ENCODE measurements around the gene RAE1.
A peak's percentile ranks its signal among the peaks of the same experiment; 100 is the strongest.

The RAE1 gene

DNA sequence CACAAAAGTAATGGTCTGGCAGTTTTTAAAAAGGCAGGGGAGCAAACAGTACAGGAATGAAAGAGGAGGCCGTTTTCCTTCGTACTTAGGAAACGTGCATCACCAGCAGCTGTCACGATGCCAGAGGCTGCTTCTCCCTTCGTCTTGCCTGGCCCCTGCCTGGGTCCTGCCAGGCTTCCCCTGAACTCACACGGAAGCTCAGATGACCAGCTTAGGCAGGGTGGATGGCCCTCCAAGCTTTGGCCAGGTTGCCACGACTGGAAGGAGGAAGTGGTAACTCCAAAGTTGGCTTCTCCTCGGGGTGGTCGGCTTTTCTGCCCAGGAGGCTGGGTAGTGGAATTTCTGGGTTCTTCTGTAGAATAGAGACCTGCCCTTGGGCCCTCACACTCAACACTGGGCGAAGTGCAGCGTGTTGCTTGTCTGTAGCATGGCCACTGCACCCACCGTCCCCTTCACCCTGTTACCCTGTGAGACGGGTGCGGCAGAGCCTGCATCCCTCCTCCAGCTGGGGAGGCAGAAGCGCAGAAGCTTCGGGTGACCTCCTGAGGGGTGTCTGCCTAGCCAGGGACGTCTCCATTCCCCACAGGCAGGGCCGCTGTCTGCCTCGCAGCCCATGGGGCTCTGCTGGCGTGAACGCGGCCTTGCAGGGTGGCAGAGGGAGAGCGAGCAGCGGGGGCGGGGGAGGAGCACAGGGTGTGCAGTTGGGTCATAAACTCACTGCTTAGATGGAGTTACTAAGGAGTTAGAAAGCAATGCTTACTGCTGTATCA lies 21.7 kb downstream of the RAE1 start:
- DNase-seq = no peak

DNA sequence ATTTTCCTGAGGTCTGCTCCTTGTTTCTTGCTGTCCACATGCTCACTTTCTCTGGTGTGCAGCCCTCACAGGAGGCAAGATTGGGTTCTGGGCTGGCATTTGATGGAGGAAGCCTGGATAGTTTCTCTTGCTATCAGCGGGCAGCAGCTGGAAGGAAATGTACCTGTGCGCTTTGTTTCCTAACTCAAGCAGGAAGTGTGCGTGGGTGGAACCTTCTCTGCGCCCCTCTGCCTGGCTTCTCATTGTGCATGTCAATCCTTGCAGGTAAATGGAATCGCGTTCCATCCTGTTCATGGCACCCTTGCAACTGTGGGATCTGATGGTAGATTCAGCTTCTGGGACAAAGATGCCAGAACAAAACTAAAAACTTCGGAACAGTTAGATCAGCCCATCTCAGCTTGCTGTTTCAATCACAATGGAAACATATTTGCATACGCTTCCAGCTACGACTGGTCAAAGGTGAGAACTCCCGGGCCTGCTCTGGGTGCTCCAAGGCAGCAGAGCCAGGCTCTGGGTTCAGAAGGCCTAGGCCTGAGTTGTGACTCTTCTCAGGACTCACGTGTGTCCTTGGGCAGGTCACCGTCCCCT lies 23.4 kb downstream of the RAE1 start:
- DNase-seq = no peak

DNA sequence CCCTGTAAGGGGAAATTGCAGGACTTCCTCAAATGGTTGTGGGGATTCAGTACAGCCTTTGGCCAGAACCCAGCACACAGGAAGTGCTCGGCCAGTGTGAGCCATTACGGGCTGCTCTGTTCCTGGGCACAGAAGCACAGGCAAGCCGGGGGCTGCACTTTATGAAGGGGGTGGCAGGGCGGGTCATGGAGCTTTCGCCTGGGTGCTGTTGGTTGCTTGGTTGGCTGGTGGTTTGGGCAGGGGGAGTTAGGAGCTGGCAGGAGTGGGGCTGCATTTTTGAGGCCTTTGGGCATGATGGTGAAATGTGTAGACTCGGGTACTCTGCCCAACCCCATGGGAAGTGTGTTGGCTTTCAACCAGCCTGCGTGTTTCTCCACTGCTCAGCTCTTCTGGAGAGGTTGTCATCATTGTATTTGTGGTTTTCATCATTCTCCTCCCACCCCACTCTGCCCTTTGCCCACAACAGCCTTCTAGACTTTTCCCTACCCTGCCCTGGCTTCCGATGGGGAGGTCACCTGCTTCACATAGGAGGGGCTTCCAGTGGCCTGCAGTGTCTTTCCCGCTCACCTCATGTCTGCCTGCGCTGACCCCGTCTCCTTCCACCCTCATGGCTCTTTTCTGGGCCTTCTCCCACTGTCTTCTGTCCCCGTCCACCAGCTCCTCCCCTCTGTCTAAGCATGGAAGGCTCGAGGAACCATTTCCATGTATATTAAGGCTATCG lies 24.0 kb downstream of the RAE1 start:
- DNase-seq = no peak

DNA sequence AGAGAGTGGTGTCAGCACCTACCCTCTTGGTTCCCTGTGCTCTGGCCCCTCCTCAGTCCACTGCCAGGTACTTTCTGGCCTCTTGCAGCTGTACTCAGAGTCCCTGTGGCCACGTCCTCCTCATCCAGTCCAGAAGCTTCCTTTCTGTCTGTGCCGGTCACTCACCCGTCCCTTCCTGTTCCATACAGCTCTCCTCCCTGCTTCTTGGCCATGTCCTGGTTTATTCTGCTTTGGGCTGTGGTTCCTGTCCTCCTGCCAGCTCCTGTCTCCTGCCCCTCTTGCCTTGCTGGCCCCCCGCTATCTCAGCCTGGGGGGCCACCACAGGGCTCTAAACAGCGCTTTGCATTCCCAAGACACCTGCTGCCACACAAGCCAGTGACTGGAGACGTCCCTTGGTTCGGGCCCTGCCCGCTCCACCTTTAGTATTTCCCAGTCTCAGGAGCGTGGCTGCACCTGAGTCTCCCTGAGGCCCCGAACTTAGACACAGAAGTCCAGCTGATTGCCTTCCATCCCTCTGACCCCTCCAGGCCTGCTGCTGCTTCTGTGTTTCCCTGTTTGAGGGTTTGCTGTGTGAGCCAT lies 24.7 kb downstream of the RAE1 start:
- no peak for DNase-seq

DNA sequence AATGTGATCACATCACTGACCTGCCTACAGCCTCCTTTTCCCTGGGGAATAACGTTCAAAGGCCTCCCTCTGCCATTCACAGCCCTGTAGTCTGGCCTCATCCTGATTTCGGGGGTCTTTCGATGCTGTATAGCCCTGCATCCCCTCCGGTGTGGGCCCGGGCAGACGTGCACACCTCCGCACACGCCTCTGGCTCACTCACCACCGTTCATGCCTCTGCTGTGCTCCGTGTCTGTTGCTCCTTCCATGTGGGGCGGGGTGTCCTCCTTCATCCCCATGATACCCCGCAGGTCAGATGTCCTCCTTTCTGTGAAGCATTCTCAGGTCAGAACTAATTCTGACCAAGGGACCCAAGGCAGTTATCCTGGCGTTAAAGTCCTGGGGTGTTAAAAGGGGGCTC lies 26.3 kb downstream of the RAE1 start:
- DNase-seq = no peak

DNA sequence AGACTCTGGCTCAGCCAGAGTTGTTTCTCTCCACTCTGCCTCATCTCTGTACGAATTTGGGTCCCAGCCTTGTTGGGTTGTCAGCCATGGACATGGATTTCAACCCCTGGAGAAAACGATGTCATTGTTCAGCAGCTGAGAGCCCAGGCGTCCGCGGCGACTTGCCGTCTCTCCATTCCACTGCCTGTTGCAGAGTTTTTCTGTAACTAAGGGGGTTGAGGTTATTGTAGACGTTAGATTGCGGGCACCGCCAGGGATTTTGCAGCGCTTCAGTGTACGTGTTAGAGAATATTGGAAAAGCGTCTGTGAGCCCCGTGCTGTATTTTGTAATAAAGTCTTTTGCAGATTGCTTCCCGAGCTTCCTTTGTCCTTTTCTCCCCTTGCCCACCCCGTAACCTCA lies 27.1 kb downstream of the RAE1 start:
- DNase-seq = no peak

DNA sequence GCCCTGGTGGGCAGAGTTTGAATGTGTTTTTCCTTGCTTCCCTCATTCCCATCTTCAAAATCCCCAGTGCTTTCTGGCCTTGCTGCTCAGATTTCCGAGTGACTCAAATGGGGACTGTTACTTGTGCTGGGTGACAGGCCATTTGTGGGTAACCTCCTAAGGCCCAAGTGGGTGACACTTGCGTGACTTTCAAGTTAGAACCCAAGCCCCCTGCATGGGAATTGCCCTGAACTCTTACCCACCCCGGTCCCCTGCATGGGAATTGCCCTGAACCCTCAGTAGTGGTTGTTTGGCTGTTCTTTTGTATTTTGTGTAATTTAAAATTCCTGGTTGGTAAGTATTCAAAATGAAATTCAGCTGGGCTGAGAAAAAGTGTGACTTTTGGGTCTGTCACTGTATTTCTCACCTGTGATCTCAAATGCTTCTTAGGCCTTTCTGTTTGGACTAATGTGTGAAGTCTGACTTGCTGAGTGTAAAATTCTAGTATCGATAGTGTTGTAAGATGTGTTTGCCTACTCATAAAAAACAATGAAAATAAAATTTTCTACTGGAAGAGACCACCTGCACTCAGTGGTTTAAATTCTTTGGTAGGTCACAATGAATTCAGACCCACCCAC lies 27.7 kb downstream of the RAE1 start:
- no peak for DNase-seq

DNA sequence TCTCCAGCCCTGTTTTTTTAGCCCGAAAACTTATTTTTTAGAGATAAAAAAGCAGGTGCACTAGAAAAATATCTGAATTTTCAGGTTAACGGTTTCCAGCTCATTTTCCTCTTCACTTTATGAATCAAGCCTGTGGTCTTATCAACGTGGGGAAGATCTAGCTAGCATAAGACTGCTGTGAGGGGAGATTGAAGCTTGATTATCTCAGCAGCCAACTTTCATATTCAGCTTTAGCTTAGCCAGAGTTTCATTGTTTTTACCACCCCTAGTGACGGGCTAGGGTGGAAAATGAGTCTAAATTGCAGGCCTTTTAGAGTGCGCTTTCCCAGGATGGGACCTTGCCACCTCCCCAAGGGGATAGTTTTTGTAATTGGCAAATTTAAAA lies 28.2 kb downstream of the RAE1 start:
- DNase-seq = no peak

DNA sequence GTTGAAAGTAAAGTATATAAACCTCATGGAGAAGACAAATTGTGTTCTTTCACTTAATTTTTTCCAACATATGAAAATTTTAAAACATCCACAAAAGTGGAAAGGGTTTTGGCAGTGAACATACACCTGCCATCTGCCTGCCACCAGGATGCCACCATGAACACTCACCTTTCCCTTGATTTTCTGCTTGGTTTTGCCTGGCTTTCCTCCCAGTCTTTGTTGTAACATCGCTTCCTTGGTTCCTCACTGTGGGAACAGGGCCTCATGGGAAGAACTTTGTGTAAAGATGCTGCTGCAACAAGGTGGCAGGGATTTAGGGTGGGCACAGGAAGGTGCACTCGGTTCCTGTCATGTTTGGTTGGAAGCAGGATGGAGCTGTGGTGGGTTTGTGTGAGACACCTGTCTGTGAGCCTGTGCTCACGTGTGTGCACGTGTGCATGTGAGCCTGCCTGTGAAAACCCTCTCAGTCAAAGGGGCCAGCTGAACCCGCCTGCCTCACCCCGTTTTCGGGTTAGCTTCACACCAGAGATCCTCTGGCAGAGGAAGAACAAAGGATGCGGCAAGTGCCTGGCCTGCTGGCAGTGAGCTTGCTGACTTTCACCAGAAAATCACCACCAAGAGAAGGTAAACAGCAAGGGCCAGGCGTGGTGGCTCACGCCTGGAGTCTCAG lies 29.2 kb downstream of the RAE1 start:
- DNase-seq = no peak

DNA sequence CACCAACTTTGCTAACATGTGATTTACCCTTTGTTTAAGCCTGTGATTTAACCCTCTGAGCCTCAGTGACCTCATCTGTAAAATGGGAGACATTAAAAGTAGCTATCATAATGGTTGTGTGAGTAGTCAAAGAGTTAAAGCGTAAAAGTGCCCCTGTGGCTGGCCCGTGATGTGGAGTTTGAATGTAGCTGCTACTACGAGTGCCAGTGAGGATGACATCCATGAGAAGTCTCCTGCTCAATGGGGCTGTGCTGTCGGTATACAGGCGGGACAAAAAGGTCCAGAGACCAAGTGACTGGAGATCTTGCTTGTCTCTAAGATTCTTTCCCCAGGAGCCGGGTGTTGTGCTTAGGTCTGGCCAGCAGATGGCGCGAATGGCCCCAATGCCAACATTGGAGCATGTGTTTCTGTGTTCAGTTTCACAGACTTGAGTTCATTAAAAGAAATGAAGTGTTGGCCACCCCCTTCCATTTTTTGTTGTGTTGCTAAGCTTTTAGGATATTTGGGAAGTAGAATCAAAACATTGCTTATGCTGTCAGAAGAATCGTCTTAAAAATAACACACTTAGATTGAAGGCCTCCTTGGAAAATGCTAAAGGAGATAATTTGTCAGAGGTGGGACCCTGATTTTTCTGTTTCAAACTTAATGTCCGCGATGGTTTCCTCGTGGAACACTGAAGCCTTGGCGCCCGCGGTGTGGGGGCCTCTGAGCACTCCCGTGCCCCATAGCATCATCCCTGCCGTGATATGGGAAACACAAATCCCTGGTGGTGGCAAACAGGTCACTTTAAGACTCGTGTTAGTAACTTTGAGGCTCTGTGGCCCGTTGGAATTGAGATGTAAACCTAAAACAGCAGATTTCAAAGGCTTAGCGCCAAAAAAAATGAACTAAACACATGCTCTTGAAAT lies 30.8 kb downstream of the RAE1 start:
- DNase-seq = peak; percentile 82

DNA sequence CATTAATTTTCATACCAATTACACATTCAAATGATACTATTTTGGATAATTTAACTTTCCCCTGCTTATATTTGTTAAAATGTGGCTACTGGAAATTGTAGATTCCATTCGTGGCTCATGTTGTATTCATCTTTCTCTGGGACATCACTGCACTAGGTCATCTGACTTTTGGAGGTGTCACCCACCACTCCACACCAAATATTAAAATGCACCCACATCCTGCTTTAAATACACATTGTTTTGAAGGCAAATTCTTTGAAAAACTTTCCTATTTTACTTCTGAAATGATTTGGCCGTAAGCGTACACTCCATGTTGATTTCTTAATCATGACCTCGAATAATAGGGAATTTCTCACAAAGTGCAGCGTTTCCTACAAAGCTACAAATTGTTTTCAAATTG lies 31.5 kb downstream of the RAE1 start:
- DNase-seq = no peak

DNA sequence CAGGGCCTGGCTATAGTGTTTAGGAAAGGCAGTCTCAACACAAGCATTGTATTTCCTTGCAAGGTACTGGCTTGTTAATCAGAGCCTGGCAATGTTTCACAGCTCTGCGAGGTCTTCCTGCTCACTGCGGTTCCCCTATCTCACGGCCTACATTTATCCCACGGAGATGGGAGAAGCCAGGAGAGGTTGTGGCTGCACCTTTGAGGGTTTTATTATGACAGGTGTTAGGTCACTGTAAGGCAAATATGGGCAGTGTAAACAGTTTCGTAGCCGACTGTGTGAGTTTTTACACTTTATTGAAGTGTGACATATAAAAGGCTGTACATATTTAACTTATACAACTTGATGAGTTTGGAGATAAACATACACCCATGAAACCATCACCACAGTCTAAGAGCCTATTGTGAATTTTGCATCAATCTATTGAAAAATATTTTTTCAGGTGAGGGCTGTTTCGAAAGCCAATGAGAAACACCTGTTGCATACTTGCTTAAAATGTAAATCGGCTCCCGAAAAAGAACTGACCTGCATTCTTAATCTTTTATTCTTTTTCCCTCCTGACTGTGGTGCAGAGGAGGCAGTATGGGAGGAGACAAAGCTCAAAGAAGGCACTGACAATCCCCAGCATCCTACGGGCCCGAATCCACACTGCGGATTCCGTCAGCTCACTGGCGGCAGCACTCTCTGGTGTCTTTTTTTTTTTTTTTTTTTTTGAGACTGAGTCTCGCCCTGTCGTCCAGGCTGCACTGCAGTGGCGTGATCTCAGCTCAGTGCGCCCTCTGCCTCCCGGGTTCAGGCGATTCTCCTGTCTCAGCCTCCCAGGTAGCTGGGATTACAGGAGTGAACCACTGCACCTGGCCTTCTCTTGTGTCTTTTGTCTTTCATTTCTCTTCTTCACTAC lies 32.6 kb downstream of the RAE1 start:
- no peak for DNase-seq

DNA sequence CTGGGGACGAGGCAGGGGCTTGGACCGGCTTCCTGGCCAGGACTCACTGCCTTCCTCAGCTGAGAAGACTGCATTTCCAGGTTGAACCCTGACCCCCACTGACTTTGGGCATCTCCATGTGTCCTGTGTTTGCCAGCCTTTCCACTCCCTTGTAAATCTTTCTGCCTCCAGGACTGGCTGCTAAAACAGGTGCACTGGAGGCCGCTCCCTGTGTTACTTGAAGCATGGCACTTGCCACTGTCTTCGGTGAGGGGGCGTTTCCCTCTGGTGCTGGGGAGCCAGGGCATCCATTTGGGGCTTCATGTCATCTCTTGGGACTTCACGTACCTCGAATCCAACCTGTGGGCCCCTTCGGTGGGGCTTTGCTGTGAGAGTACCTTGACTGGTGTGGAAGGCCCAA lies 33.4 kb downstream of the RAE1 start:
- DNase-seq = no peak

DNA sequence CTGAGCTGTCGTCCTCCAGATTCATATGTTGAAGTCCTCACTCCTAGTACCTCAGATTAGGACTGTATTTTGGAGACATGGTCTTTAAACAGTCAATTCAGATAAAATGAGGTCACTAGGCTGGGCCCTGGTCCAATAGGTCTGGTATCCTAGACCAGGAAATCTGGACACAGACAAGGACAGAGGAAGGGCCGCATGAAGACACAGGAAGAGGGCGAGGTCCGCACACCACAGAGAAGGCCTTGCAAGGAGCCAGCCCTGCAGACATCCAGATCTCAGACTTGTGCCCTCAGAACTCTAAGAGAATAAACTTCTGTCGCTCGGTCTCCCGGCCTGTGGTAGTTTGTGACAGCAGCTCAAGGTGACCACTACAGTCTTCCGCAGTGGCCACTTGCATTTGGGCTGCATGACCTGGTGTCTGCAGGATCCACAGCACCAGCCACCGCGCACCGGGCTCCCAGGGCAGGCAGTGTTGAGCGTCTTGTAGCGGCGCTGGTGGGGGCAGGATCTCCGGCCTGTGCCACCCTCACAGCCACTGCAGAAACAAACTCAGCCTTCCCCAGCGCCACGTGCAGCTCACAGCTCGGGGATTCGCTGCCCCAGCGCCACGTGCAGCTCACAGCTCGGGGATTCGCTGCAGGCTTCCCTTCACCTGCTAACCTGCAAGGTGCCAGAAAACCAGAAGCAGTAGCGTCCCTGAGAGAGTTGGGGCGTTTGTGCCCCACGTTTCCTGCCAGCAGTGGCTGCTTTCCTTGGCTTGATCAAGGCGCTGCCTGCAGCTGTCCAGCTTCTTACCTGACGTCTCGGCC lies 34.1 kb downstream of the RAE1 start:
- no peak for DNase-seq

DNA sequence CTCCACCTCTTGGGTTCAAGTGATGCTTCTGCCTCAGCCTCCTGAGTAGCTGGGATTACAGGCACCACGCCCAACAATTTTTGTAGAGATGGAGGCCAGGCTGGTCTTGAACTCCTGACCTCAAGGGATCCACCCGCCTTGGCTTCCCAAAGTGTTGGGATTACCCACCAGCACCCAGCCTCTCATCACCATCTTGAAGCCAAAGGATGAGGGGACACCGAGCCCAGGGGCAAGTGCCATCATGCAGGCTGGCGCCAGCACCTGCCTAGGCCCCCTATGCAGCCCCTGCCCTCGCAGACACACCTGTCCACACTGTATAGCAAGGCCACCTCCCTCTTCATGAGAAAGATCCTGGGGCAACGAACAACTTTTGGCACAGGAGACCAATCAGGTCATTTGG lies 34.9 kb downstream of the RAE1 start:
- DNase-seq = no peak

DNA sequence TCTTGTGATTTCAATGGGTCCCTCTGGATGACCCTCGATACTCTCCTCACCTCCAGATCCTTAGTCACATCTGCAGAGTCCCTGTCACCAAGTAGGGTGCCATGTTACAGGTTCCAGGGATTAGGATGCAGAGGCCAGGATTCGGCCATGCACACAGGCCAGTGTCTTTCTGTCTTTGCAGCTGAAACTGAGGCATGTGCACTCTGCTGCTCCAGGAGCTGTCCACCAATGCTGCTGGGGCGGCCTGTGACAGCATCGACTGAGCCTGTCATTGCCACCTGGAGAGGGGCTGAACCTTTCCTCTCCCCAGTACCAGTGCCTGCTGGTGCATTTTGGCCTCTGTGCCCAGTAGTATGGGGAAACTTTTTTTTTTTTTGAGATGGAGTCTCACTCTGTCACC lies 35.7 kb downstream of the RAE1 start:
- no peak for DNase-seq

DNA sequence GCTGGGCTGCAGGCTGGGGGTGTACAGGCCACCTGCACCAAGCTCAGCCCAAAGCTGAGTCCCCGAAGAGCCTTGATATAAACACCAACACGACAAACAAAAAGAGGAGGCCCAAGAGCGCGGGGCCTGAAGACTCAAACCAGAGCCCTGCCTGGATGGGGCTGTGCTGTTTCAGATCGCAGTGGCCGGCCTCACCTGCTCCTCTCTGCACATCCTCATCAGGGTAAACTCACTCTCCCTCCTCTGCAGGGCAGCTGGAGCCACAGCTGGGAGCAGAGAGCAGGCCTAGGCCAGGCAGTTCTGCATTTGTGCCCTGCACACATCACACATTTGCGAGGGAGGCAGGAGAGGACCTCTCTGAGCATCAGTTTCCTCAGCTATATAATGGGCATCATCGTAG lies 36.4 kb downstream of the RAE1 start:
- DNase-seq = no peak

DNA sequence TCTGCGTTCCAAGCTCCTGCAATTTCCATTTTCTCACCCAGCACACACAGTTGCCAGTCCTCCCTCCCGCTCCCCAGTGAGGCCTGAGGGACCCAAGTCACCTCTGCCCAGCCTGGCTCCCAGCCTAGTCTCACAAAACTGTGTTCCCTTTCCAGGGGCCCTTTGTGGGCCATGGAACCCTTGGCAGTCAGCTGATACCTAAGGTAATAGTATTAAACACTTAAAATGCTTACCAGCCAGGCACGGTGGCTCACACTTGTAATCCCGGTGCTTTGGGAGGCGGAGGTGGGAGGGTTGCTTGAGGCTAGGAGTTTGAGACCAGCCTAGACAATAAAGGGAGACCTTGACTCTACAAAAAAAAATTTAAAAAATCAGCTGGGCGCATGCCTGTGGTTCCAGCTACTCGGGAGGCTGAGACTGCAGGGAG lies 36.9 kb downstream of the RAE1 start:
- no peak for DNase-seq

DNA sequence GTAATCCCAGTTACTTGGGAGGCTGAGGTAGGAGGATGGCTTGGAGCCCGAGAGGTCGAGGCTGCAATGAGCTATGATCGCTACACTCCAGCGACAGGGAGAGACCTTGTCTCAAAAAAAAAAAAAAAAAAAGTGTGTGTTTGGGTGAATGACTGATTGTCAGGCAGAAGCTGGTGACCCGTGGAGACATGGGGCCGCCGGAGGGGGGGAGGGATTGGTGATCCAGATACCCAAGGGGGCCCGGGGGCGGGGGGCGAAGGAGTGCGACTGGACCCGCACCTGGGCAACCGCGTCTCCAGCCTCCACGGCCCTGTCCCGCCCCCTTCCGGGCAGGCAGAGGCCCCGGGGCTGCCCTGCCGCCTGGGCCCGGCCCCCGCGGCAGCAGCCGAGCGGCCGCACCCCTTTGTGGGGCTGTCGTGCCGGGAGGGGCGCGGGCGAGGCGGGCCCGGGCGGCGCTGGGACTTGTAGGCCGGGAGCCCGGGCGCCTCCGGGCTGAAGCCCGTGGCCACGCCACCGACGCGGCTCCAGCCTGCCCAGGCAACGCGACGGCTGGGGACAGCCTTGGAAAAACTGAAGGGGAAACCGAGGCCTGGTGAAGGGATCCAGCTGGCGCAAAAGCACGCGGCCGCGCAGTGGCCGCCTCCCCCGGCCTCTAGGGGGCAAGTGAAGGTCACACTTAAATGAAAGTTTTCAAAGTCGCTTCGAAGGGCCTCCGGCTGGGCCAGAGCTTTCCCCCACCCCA lies 38.1 kb downstream of the RAE1 start:
- DNase-seq = peak; percentile 84

Measured in NCI-H526 treated with DMSO at 0.1 percent for 48 hours (cell line).